ENCODE data around the gene BCAS1. TPM values are rescaled to one million over a fixed set of nuclear protein-coding genes. Genes with fewer than 3 reads are reported as not detected.

BCAS1 gene
- total and polyA plus RNA-seq, 10 of the 15 experiments (the other 5 are each of a cell fraction or from before 2014, with no cell fraction given), result 0.21 to 1.4 (median 0.55) TPM

GRCh38 chr20:53917145-53918019 lies 153.0 kb downstream of the BCAS1 start (continued):
- TF ChIP-seq NKRF (conservative IDR thresholded peaks at IDR 0.05), result peak; percentile 59; the same call in 1 of the 2 replicates
- TF ChIP-seq MTA3 (IDR thresholded peaks at IDR 0.05; ENCODE audit: borderline replicate concordance, low read length), result peak; percentile 82; the same call in 1 of the 2 replicates
- peak; percentile 42; the same call in 1 of the 2 replicates for TF ChIP-seq SMC3 (IDR thresholded peaks at IDR 0.05; ENCODE audit: borderline replicate concordance, low read length)
- TF ChIP-seq CTCF (IDR thresholded peaks at IDR 0.05 in 2 of 3, conservative IDR thresholded peaks at IDR 0.05 in 1 of 3; ENCODE audit: control insufficient read depth in 2 of 3, extremely low read depth in 1 of 3, insufficient read depth in 1 of 3, low read depth in 3 of 3, low read length in 3 of 3), result no peak
- TF ChIP-seq ZBED1 (IDR thresholded peaks at IDR 0.05; ENCODE audit: borderline replicate concordance), result no peak; the same call in 1 of the 2 replicates
- TF ChIP-seq MTA2 (IDR thresholded peaks at IDR 0.05; ENCODE audit: low read depth), result peak; percentile 66
- no peak for TF ChIP-seq ZNF217 (IDR thresholded peaks at IDR 0.05)
- TF ChIP-seq ZSCAN29 (IDR thresholded peaks at IDR 0.05), result peak; percentile 100
- peak; percentile 45; the same call in 1 of the 2 replicates for TF ChIP-seq POLR2AphosphoS5 (IDR thresholded peaks at IDR 0.05; ENCODE audit: low read length)
- 0 out of 2 replicates have a peak, but pooled peaks have one; percentile 58 for TF ChIP-seq PAX5 (IDR thresholded peaks at IDR 0.05; ENCODE audit: borderline replicate concordance, low read depth, low read length)
- no peak for TF ChIP-seq CBX3 (IDR thresholded peaks at IDR 0.05; ENCODE audit: borderline replicate concordance, low read depth)
- peak; percentile 77; the same call in 1 of the 2 replicates for TF ChIP-seq BCL11A (IDR thresholded peaks at IDR 0.05; ENCODE audit: low read depth, low read length)
- TF ChIP-seq NR2C1 (IDR thresholded peaks at IDR 0.05), result no peak
- TF ChIP-seq ETV6 (conservative IDR thresholded peaks at IDR 0.05 in 1 of 2, IDR thresholded peaks at IDR 0.05 in 1 of 2; ENCODE audit: borderline replicate concordance in 1 of 2, low read depth in 1 of 2), result peak; percentile 66 to 77; a peak in 3 of 4 replicates
- TF ChIP-seq EP300 (IDR thresholded peaks at IDR 0.05; ENCODE audit: borderline replicate concordance in 1 of 2, control insufficient read depth in 1 of 2, low read depth in 2 of 2, low read length in 2 of 2), result peak; percentile 76 to 88; a peak in 3 of 4 replicates
- no peak for TF ChIP-seq RFX5 (IDR thresholded peaks at IDR 0.05; ENCODE audit: low read depth, low read length)
- no peak; the same call in 1 of the 2 replicates for TF ChIP-seq NFXL1 (IDR thresholded peaks at IDR 0.05; ENCODE audit: borderline replicate concordance)
- TF ChIP-seq IKZF2 (IDR thresholded peaks at IDR 0.05), result peak; percentile 90 to 92
- TF ChIP-seq TBL1XR1 (IDR thresholded peaks at IDR 0.05; ENCODE audit: low read depth, low read length), result peak; percentile 85
- TF ChIP-seq CEBPB (IDR thresholded peaks at IDR 0.05; ENCODE audit: borderline replicate concordance in 1 of 2, low read depth in 2 of 2, low read length in 2 of 2), result peak in 1 of 2 experiments; percentile 80; a peak in 1 of 4 replicates
- TF ChIP-seq RELB (IDR thresholded peaks at IDR 0.05; ENCODE audit: low read depth), result peak; percentile 77
- TF ChIP-seq ATF7 (IDR thresholded peaks at IDR 0.05; ENCODE audit: low read depth), result peak; percentile 86
- TF ChIP-seq ASH2L (IDR thresholded peaks at IDR 0.05; ENCODE audit: borderline replicate concordance, low read depth), result peak; percentile 49; the same call in 1 of the 2 replicates
